ENCODE data around the gene RPTN. TPM values are rescaled to one million over a fixed set of nuclear protein-coding genes. Genes with fewer than 3 reads are reported as not detected.

The RPTN gene
- total RNA-seq, 1 donor from 2014 or later = not detected

DNA sequence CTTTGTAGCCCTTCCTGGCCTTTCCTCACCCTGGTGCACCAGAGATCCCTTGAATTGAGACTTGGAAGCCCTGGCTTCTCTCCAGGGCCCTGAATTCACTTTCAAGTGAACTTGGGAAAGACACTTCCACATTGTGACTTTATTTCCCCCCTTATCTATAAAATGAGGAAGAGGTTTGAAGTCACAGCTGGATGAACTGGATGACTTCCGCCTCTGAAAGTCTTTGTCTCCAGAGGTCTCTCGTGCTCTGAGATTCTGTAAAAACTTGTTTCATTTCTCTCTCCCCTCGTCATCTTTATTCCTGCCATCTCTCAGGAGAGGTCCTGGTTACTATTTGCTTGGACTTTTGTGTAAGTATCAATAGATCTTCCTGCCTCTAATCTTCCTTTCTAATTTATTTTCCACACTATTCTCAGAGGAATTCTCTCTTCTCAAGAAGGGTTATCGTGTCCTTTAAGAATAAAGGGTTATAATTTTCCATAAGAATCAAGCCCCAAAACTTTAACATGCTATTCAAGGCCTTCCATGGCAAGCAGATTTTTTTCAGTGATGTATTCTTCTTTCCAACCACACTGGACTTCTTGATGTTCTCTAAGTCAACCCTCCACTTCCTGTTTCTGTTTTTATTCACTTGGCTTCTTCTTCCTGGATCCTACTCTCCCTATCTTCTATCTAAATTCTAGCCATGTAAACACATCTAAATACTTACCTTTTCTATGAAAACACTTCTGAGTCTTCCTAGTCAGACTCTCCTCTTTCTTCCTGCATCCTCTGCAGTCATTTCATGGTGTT lies 6.5 kb upstream of the RPTN start:
- peaks cover 25% of the 10 kb centered on the region for H3K4me1 Mint-ChIP-seq (ENCODE audit: unreplicated experiment)
- no peaks in the 10 kb centered on the region for H3K36me3 Mint-ChIP-seq (ENCODE audit: low read depth, unreplicated experiment)
- TF ChIP-seq CTCF (IDR thresholded peaks at IDR 0.05; ENCODE audit: unreplicated experiment) = no peak
- DNase-seq (ENCODE audit: low spot score) = no peak
- no peaks in the 10 kb centered on the region for H3K9me3 Mint-ChIP-seq (ENCODE audit: unreplicated experiment)
- H3K27ac Mint-ChIP-seq (ENCODE audit: unreplicated experiment) = no peak overlapping the region
- no peak overlapping the region for H3K4me3 Mint-ChIP-seq (ENCODE audit: unreplicated experiment)
- H3K27me3 Mint-ChIP-seq (ENCODE audit: unreplicated experiment) = peaks cover 3% of the 10 kb centered on the region

- Mint-ChIP-seq H3K9me3 (ENCODE audit: unreplicated experiment) (no peaks in the 10 kb centered on the region), H3K27ac (ENCODE audit: unreplicated experiment) (no peak overlapping the region), H3K4me1 (ENCODE audit: unreplicated experiment) (peaks cover 25% of the 10 kb centered on the region), H3K4me3 (ENCODE audit: unreplicated experiment) (no peak overlapping the region), H3K36me3 (ENCODE audit: low read depth, unreplicated experiment) (no peaks in the 10 kb centered on the region), H3K27me3 (ENCODE audit: unreplicated experiment) (peaks cover 3% of the 10 kb centered on the region)
- no peak for DNase-seq (ENCODE audit: low spot score)
- TF ChIP-seq CTCF (IDR thresholded peaks at IDR 0.05; ENCODE audit: unreplicated experiment) = no peak
Measured at GRCh38 chr1:152164517-152165136, 5.6 kb upstream of the RPTN start.

DNA sequence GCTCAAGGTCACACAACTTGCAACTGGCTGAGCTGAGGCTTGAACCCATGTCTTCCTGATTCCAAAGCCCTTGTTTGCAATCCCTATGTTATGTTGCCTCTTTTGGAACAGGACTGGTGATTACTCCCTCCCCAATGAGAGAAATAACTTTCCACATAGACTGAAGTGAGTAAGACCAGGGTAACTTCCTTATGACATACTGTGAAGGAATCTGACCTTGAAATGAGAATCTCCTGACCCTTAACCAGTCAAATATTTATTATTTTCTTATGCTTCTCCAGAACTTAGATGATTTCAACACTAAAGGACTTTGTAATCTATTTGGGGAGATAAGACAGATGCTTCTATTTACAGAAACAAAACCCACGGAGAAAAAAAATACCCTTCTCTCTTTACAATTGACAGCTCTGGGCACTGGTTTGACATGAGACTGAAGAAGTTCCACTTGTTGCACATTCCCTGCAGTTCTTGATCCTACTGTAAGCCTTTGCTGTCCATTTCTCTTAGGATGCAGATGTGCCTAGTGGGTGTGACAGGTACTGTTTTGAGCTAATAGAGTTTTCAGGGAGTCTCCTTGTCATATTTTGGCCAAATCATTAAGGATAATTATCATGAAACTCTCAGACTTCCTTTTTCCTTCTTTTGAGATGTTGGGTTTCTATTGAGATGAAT lies 3.9 kb upstream of the RPTN start:
- peaks cover 2% of the 10 kb centered on the region for H3K27me3 Mint-ChIP-seq (ENCODE audit: unreplicated experiment)
- H3K27ac Mint-ChIP-seq (ENCODE audit: unreplicated experiment) = no peak overlapping the region
- TF ChIP-seq CTCF (IDR thresholded peaks at IDR 0.05; ENCODE audit: unreplicated experiment) = no peak
- no peak overlapping the region for H3K4me3 Mint-ChIP-seq (ENCODE audit: unreplicated experiment)
- H3K36me3 Mint-ChIP-seq (ENCODE audit: low read depth, unreplicated experiment) = no peaks in the 10 kb centered on the region
- H3K4me1 Mint-ChIP-seq (ENCODE audit: unreplicated experiment) = peaks cover 25% of the 10 kb centered on the region
- no peak for DNase-seq (ENCODE audit: low spot score)
- no peaks in the 10 kb centered on the region for H3K9me3 Mint-ChIP-seq (ENCODE audit: unreplicated experiment)

- H3K27ac Mint-ChIP-seq (ENCODE audit: unreplicated experiment) = peak overlapping the region; percentile 3
- no peak overlapping the region for H3K4me3 Mint-ChIP-seq (ENCODE audit: unreplicated experiment)
- peaks cover 2% of the 10 kb centered on the region for H3K27me3 Mint-ChIP-seq (ENCODE audit: unreplicated experiment)
- H3K36me3 Mint-ChIP-seq (ENCODE audit: low read depth, unreplicated experiment) = no peaks in the 10 kb centered on the region
- H3K9me3 Mint-ChIP-seq (ENCODE audit: unreplicated experiment) = no peaks in the 10 kb centered on the region
- no peak for TF ChIP-seq CTCF (IDR thresholded peaks at IDR 0.05; ENCODE audit: unreplicated experiment)
- DNase-seq (ENCODE audit: low spot score) = no peak
- H3K4me1 Mint-ChIP-seq (ENCODE audit: unreplicated experiment) = peaks cover 20% of the 10 kb centered on the region
Measured at GRCh38 chr1:152160576-152160975, 1.5 kb upstream of the RPTN start.

Measured in endothelial cell (in vitro differentiated cells).